ENCODE results near the gene KLF6. TPM values are rescaled to one million over a fixed set of nuclear protein-coding genes. Genes with fewer than 3 reads are reported as not detected.

The KLF6 gene
- total and polyA plus RNA-seq, 2 donors (not counting 3 experiments of a cell fraction or from before 2014, with no cell fraction given), result 183 to 307 TPM

GRCh38 chr10:3829156-3830050, 44.4 kb upstream of the KLF6 start:
- Histone ChIP-seq H3K79me2 (ENCODE audit: control insufficient read depth, insufficient read depth, low read length) (no peaks in the 10 kb centered on the region), H3K4me2 (ENCODE audit: insufficient read depth, low read length) (peak overlapping the region; percentile 88), H3K4me3 (replicated peaks in 1 of 3; ENCODE audit: insufficient read depth in 1 of 3, low read depth in 1 of 3, low read length in 3 of 3) (peak overlapping the region; percentile 15 to 55 (median 18)), H3K36me3 (ENCODE audit: control insufficient read depth in 2 of 2, extremely low read depth in 1 of 2, insufficient read depth in 2 of 2, low read length in 2 of 2) (no peaks in the 10 kb centered on the region), H3K9me3 (replicated peaks; ENCODE audit: control insufficient read depth, insufficient read depth, low read length) (no peaks in the 10 kb centered on the region), H2AFZ (ENCODE audit: low read depth, low read length) (peak overlapping the region; percentile 83), H3K9me1 (replicated peaks; ENCODE audit: control insufficient read depth, extremely low read depth, insufficient read depth, low read length) (no peaks in the 10 kb centered on the region), H3K27me3 (ENCODE audit: control insufficient read depth in 2 of 2, insufficient read depth in 2 of 2, low read length in 2 of 2) (no peaks in the 10 kb centered on the region), H3K4me1 (ENCODE audit: control insufficient read depth, extremely low read depth, insufficient read depth, low read length) (peaks cover 8% of the 10 kb centered on the region), H3K27ac (ENCODE audit: insufficient read depth, low read depth, low read length) (peak overlapping the region; percentile 74), H3K9ac (replicated peaks; ENCODE audit: extremely low read depth, insufficient read depth, low read length) (peak overlapping the region; percentile 76), H4K20me1 (replicated peaks; ENCODE audit: control insufficient read depth, extremely low read depth, insufficient read depth, low read length) (no peaks in the 10 kb centered on the region)
- CTCF ChIA-PET, result interaction anchor here (0.6 to 1.7 kb wide), 9 partner anchors 13 to 986 kb away, joined by 3 to 6 read pairs (median 3); no protein-coding TSS in a partner anchor
- dilution Hi-C loops (cut with MboI; ENCODE audit: extremely low pct_ligation_motif_present, low sequenced_read_pairs) (no loop called here), intact Hi-C loops (cut with micrococcal nuclease) (loop anchor here (1.0 kb wide), 1 partner anchor 19 kb away; no protein-coding TSS in a partner anchor)
- no peak for TF ChIP-seq JUN (IDR thresholded peaks at IDR 0.05; ENCODE audit: borderline replicate concordance, insufficient read depth, insufficient read length, low read depth)
- TF ChIP-seq, protein P1, sequence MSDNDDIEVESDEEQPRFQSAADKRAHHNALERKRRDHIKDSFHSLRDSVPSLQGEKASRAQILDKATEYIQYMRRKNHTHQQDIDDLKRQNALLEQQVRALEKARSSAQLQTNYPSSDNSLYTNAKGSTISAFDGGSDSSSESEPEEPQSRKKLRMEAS (IDR thresholded peaks at IDR 0.05; ENCODE audit: insufficient read depth, insufficient read length), result no peak
- TF ChIP-seq FOS (IDR thresholded peaks at IDR 0.05; ENCODE audit: borderline replicate concordance, insufficient read depth, low read length), result no peak
- no peak for TF ChIP-seq POLR2AphosphoS5 (IDR thresholded peaks at IDR 0.05; ENCODE audit: insufficient read depth, low read depth, low read length)
- TF ChIP-seq EZH2 (IDR thresholded peaks at IDR 0.05; ENCODE audit: borderline replicate concordance, low read depth, low read length, severe bottlenecking), result no peak
- TF ChIP-seq MYC (IDR thresholded peaks at IDR 0.05; ENCODE audit: low read depth, low read length), result no peak
- TF ChIP-seq, protein P2, sequence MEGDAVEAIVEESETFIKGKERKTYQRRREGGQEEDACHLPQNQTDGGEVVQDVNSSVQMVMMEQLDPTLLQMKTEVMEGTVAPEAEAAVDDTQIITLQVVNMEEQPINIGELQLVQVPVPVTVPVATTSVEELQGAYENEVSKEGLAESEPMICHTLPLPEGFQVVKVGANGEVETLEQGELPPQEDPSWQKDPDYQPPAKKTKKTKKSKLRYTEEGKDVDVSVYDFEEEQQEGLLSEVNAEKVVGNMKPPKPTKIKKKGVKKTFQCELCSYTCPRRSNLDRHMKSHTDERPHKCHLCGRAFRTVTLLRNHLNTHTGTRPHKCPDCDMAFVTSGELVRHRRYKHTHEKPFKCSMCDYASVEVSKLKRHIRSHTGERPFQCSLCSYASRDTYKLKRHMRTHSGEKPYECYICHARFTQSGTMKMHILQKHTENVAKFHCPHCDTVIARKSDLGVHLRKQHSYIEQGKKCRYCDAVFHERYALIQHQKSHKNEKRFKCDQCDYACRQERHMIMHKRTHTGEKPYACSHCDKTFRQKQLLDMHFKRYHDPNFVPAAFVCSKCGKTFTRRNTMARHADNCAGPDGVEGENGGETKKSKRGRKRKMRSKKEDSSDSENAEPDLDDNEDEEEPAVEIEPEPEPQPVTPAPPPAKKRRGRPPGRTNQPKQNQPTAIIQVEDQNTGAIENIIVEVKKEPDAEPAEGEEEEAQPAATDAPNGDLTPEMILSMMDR (IDR thresholded peaks at IDR 0.05; ENCODE audit: extremely low read depth in 1 of 2, insufficient read depth in 1 of 2, low read depth in 1 of 2, low read length in 2 of 2), result no peak
- TF ChIP-seq POLR2A (IDR thresholded peaks at IDR 0.05; ENCODE audit: low read depth, low read length), result no peak
- no peak for TF ChIP-seq GATA2 (IDR thresholded peaks at IDR 0.05; ENCODE audit: insufficient read depth, insufficient read length, low read depth, low read length)
- FAIRE-seq (no peak), DNase-seq (ENCODE audit: low read depth, low spot score) (no peak)
- BruUV-seq (replicated peaks), result no TSS peak
- POLR2A ChIA-PET, result interaction anchor here (0.5 to 2.6 kb wide), 2 partner anchors 44 to 1787 kb away, joined by 3 to 10 read pairs; partner anchors contain the start of gene KLF6

All from endothelial cell of umbilical vein (primary cell).